ENCODE results near the gene NPAS1.

NPAS1 gene

DNA sequence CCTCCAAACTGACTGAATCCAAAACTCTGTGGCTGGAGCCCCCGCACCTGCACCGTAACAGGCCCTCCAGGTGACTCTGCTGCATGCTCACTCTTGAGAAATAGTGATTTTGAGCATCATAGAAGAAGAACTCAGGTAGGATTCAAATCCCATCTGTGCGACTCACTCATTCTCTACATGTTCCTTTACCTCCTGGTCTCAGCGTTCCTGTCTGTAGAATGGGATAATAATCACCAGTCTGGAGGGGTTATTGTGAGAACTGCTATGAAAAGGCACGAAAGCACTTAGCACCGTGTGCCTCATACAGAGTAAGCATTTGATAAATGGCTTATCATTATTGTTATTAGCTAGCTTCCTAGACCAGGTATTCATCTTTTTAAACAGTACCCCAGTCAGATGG is 36.5 kb upstream of the NPAS1 start:
- Mint-ChIP-seq H3K36me3 (ENCODE audit: low read depth) (peaks cover 4% of the 10 kb centered on the region), H3K4me1 (ENCODE audit: low read depth) (peaks cover 22% of the 10 kb centered on the region), H3K27me3 (no peaks in the 10 kb centered on the region), H3K27ac (no peak overlapping the region), H3K4me3 (no peak overlapping the region), H3K9me3 (no peaks in the 10 kb centered on the region)

DNA sequence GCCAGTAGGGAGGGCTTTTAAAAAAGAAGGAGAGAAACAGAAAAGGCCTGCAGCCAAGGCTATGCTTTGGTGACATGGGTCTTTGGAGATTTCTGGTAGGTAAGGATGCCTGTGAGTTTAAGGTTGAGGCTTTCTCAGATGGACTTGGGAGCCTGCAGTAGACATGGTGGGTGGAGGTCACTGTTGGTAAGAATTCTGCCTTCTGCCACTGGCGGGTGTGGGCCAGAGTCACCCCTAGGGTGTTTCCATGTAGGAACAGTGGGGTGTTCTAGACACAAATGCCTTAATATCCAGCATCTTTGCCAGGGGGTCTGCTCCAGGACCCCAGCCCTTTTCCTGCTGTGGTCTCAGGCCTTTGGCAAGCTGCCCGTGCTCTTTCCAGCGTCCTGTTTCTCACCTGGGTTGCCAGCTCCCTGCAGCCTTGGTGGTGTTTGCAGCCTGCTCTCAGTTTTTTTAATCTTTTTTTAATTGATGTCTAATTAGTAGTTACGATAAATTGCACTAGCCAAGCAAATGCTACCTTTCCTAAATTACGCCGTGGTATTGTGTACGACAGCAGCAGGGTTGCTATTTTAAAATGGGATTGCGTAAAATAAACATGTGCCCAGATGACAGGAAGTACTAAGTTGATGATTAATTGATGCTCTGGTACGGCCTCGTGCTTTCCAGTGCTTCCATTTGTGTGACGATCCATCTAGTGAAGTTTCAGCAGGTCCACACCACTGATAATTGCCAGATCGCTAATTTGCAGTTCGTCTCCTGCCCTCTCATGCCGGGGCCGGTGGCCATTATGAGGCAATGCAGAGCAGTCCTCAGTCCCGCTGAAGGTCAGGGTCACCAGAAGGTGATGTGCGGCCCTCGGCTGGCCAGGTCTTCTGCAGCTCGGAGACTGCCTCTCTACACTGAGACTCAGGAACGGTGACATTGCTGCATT is 35.3 kb upstream of the NPAS1 start:
- H3K27ac Mint-ChIP-seq: no peak overlapping the region
- H3K4me3 Mint-ChIP-seq: no peak overlapping the region
- H3K36me3 Mint-ChIP-seq (ENCODE audit: low read depth): peaks cover 8% of the 10 kb centered on the region
- H3K27me3 Mint-ChIP-seq: no peaks in the 10 kb centered on the region
- H3K4me1 Mint-ChIP-seq (ENCODE audit: low read depth): peaks cover 19% of the 10 kb centered on the region
- H3K9me3 Mint-ChIP-seq: no peaks in the 10 kb centered on the region

GRCh38 chr19:46985542-46986415 is 33.9 kb upstream of the NPAS1 start:
- Mint-ChIP-seq H3K4me1 (ENCODE audit: low read depth) (peaks cover 10% of the 10 kb centered on the region), H3K9me3 (no peaks in the 10 kb centered on the region), H3K4me3 (no peak overlapping the region), H3K27ac (no peak overlapping the region), H3K27me3 (no peaks in the 10 kb centered on the region), H3K36me3 (ENCODE audit: low read depth) (peaks cover 4% of the 10 kb centered on the region)

DNA sequence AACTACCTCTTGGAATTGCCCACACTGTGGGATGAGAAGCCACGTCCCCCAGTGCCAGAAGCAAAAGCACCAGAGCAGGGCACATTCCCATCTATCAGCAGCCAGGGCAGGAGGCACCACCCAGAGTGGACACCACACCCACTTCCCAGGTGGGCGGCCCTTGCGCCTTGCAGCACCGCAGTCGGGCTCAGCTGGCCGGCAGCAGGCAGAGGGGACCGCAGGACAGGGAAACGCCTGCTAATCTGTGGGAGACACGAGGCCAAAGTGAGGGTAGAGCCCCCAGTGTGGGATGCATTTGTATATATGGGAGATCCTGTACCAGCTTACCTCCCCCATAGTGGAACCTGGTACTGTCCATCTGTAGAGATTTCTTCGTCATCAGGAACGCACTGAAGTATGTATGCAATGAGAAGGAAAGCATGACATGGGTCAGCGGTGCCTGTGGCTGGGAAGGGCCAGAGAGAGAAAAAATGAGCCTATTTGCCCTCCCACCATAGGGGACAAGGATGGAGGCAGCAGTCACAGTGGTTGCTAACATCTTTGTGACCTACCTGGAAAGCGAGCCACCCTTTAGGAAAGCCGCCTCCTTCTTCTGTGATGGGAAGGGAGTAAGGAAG is 30.9 kb upstream of the NPAS1 start:
- Mint-ChIP-seq H3K27ac (no peak overlapping the region), H3K36me3 (ENCODE audit: low read depth) (peaks cover 7% of the 10 kb centered on the region), H3K27me3 (no peaks in the 10 kb centered on the region), H3K4me1 (ENCODE audit: low read depth) (peaks cover 10% of the 10 kb centered on the region), H3K4me3 (no peak overlapping the region), H3K9me3 (no peaks in the 10 kb centered on the region)

GRCh38 chr19:46990991-46991676 is 28.5 kb upstream of the NPAS1 start:
- no peak overlapping the region for H3K27ac Mint-ChIP-seq
- no peaks in the 10 kb centered on the region for H3K27me3 Mint-ChIP-seq
- peaks cover 10% of the 10 kb centered on the region for H3K4me1 Mint-ChIP-seq (ENCODE audit: low read depth)
- no peaks in the 10 kb centered on the region for H3K9me3 Mint-ChIP-seq
- H3K4me3 Mint-ChIP-seq: no peak overlapping the region
- H3K36me3 Mint-ChIP-seq (ENCODE audit: low read depth): peaks cover 8% of the 10 kb centered on the region

DNA sequence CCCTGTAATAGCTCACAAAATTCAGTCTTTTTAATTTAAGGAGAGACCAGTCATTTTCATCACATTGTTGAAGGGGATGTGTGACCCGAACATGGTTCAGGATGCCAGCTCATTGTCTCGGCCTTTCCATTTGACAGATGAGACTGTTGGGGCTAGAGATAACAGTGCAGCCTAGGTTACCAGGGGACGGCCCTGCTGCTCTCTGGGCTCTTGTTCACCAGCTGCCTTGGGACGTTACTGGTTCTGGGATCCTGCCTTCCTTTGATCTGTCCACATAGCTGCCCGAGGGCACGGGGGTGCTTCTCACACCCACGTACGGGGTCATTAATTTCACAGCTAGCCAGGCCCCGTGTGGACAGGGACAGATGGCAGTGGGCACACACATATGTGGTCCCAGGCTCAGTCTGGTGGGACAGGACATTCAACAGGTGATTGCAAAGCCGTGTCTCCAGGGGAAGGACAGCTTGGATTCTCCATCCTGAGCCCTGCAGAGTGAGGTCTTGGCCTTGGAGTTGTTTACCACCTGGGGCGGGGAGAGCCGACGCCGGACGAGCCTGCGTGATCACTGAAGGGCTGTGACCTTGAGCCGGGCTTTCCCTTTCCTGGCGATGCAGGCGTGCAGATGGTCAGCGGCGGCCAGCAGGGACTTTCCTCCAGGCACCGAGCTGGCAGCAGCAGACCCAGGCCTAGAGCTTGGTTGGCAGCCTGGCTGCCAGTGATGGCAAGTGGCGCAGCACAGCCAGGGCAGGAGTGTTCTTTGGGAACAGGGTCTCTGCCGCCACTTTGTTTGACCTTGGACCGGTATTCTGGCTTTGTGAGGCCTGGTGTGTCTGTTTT is 26.7 kb upstream of the NPAS1 start:
- no peak overlapping the region for H3K4me3 Mint-ChIP-seq
- H3K4me1 Mint-ChIP-seq (ENCODE audit: low read depth): peaks cover 10% of the 10 kb centered on the region
- no peaks in the 10 kb centered on the region for H3K27me3 Mint-ChIP-seq
- no peaks in the 10 kb centered on the region for H3K9me3 Mint-ChIP-seq
- no peak overlapping the region for H3K27ac Mint-ChIP-seq
- peaks cover 8% of the 10 kb centered on the region for H3K36me3 Mint-ChIP-seq (ENCODE audit: low read depth)

DNA sequence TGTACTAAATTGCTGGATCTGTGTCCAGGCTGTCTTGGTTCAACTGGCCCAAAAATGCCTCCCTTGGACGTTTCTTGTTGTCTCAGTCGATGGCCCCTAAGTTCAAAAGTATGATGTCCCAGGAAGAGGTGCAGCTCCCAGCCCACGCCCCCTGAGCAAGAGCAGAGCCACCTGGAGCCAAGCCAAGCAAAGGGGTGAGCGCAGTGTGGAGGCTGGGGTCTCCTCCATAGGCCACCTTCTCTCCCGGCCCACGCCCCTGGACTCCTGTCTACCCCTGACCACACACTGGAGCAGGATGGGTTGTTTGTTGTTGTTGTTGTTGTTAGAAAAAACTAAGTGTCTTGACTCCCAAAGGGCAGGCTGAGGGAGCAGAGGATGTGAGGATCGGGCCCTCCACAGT is 26.0 kb upstream of the NPAS1 start:
- Mint-ChIP-seq H3K27me3 (no peaks in the 10 kb centered on the region), H3K4me3 (no peak overlapping the region), H3K9me3 (no peaks in the 10 kb centered on the region), H3K4me1 (ENCODE audit: low read depth) (peaks cover 10% of the 10 kb centered on the region), H3K36me3 (ENCODE audit: low read depth) (peaks cover 6% of the 10 kb centered on the region), H3K27ac (no peak overlapping the region)

- Mint-ChIP-seq H3K4me1 (ENCODE audit: low read depth) (peaks cover 10% of the 10 kb centered on the region), H3K9me3 (no peaks in the 10 kb centered on the region), H3K4me3 (no peak overlapping the region), H3K27me3 (no peaks in the 10 kb centered on the region), H3K27ac (no peak overlapping the region), H3K36me3 (ENCODE audit: low read depth) (peaks cover 4% of the 10 kb centered on the region)
Observed at GRCh38 chr19:46994141-46994686, 25.4 kb upstream of the NPAS1 start.

DNA sequence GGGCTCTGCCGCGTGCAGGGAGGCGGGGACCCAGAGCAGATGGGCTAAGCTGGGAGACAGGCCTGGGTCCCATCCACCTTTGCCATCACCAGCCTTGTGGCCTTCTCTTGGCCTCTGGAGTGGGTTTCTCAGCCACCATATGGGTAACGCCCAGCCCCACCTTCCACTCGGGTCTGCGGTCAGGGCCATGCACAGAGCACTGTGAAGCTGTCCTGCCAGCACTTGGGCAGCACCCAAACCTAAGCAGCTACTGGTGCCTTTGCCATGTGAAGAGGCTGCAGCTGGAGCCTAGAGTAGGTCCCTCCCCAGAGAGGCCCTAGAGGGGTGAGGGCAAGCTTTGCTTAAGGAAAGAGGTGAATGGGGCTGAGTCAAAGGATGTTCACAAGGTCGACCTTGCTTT is 24.1 kb upstream of the NPAS1 start:
- Mint-ChIP-seq H3K4me1 (ENCODE audit: low read depth) (peaks cover 10% of the 10 kb centered on the region), H3K27me3 (no peaks in the 10 kb centered on the region), H3K4me3 (no peak overlapping the region), H3K27ac (no peak overlapping the region), H3K9me3 (no peaks in the 10 kb centered on the region), H3K36me3 (ENCODE audit: low read depth) (peaks cover 14% of the 10 kb centered on the region)

GRCh38 chr19:46998445-46999125 is 21.1 kb upstream of the NPAS1 start:
- H3K27me3 Mint-ChIP-seq: peaks cover 4% of the 10 kb centered on the region
- H3K27ac Mint-ChIP-seq: no peak overlapping the region
- peaks cover 18% of the 10 kb centered on the region for H3K36me3 Mint-ChIP-seq (ENCODE audit: low read depth)
- no peaks in the 10 kb centered on the region for H3K4me1 Mint-ChIP-seq (ENCODE audit: low read depth)
- H3K4me3 Mint-ChIP-seq: no peak overlapping the region
- H3K9me3 Mint-ChIP-seq: no peaks in the 10 kb centered on the region

- H3K36me3 Mint-ChIP-seq (ENCODE audit: low read depth): peaks cover 15% of the 10 kb centered on the region
- peaks cover 6% of the 10 kb centered on the region for H3K27me3 Mint-ChIP-seq
- no peaks in the 10 kb centered on the region for H3K9me3 Mint-ChIP-seq
- no peaks in the 10 kb centered on the region for H3K4me1 Mint-ChIP-seq (ENCODE audit: low read depth)
- no peak overlapping the region for H3K27ac Mint-ChIP-seq
- H3K4me3 Mint-ChIP-seq: no peak overlapping the region
Observed at GRCh38 chr19:46999377-46999776, 20.3 kb upstream of the NPAS1 start.

- H3K36me3 Mint-ChIP-seq (ENCODE audit: low read depth): peaks cover 15% of the 10 kb centered on the region
- no peak overlapping the region for H3K4me3 Mint-ChIP-seq
- no peak overlapping the region for H3K27ac Mint-ChIP-seq
- H3K27me3 Mint-ChIP-seq: peaks cover 11% of the 10 kb centered on the region
- no peaks in the 10 kb centered on the region for H3K9me3 Mint-ChIP-seq
- H3K4me1 Mint-ChIP-seq (ENCODE audit: low read depth): no peaks in the 10 kb centered on the region
Observed at GRCh38 chr19:46999878-47000277, 19.8 kb upstream of the NPAS1 start.

DNA sequence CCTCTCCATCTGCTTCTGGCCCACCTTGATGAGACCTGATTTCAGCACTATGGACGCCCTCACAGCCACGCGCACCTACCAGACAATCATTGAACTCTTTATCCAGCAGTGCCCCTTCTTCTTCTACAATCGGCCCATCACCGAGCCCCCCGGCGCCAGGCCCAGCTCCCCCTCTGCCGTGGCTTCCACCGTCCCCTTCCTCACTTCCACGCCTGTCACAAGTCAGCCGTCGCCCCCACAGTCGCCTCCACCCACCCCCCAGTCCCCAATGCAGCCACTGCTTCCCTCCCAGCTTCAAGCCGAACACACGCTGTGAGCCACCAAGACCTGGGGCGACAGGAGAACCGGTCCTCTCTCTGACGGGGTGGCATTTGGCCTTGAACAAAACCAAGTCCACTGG is 19.3 kb upstream of the NPAS1 start:
- Mint-ChIP-seq H3K4me3 (no peak overlapping the region), H3K27ac (no peak overlapping the region), H3K4me1 (ENCODE audit: low read depth) (no peaks in the 10 kb centered on the region), H3K36me3 (ENCODE audit: low read depth) (peaks cover 15% of the 10 kb centered on the region), H3K9me3 (no peaks in the 10 kb centered on the region), H3K27me3 (peaks cover 12% of the 10 kb centered on the region)
